Panc1 (cell line): ENCODE measurements around the gene CCDC200.
"Not testable (repeated sequence)": the region's sequence is repeated elsewhere in the genome, so short reads cannot be mapped to it uniquely, and the experiment has no call there.

Experiments
- POLR2AphosphoS5 ChIP-seq: IDR thresholded peaks from 2 replicates; pipeline ENCODE4 v1.6.1; 2012; ENCODE audit warnings: mild to moderate bottlenecking, low read depth, low read length, moderate library complexity
- TCF7L2 ChIP-seq: IDR thresholded peaks from 2 replicates; pipeline ENCODE4 v1.6.1; 2011; ENCODE audit warnings: mild to moderate bottlenecking, low read depth, low read length, inconsistent platforms
- TF ChIP-seq, protein P1 (sequence below): fragments of 450-650 bp; IDR thresholded peaks from 2 replicates; pipeline ENCODE4 v1.5.1; 2017; ENCODE audit warnings: mild to moderate bottlenecking

DNA sequence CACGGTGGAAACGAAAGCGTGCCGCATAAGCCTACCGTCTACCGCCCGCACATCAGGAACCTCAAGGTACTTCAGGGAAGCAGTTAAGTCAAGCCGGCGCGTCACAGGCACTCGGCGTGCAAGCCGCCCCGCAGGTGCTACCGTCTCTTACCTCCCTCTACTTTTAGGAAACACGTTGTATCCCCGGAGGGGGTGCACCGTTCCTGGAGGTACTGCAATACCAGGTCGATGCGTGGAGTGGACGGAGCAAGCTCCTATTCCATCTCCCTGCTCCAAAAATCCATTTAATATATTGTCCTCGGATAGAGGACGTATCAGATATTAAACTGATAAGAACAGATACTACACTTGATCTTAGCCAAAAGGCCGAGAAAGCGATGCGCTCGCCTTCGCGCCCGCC, 44.5 kb upstream of the CCDC200 start:
- TF ChIP-seq, protein P1, sequence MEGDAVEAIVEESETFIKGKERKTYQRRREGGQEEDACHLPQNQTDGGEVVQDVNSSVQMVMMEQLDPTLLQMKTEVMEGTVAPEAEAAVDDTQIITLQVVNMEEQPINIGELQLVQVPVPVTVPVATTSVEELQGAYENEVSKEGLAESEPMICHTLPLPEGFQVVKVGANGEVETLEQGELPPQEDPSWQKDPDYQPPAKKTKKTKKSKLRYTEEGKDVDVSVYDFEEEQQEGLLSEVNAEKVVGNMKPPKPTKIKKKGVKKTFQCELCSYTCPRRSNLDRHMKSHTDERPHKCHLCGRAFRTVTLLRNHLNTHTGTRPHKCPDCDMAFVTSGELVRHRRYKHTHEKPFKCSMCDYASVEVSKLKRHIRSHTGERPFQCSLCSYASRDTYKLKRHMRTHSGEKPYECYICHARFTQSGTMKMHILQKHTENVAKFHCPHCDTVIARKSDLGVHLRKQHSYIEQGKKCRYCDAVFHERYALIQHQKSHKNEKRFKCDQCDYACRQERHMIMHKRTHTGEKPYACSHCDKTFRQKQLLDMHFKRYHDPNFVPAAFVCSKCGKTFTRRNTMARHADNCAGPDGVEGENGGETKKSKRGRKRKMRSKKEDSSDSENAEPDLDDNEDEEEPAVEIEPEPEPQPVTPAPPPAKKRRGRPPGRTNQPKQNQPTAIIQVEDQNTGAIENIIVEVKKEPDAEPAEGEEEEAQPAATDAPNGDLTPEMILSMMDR: not testable (repeated sequence)
- not testable (repeated sequence) for TF ChIP-seq POLR2AphosphoS5, TCF7L2
